ENCODE data around the gene NYAP1.
"Not testable (repeated sequence)": the region's sequence is repeated elsewhere in the genome, so short reads cannot be mapped to it uniquely, and the experiment has no call there.

The NYAP1 gene

GRCh38 chr7:100492738-100493475 is 9.2 kb downstream of the NYAP1 start:
- no peaks in the 10 kb centered on the region for H3K36me3 ChIP-seq
- H3K4me1 ChIP-seq = peaks cover 11% of the 10 kb centered on the region
- no peaks in the 10 kb centered on the region for H3K27me3 ChIP-seq
- TF ChIP-seq CTCF (IDR thresholded peaks at IDR 0.05; ENCODE audit: low read depth, low read length) = no peak
- no peaks in the 10 kb centered on the region; the same call in 1 of the 2 replicates for H3K9me3 ChIP-seq
- no peak overlapping the region for H3K4me3 ChIP-seq (ENCODE audit: low read depth, low read length)
- DNase-seq = no peak

GRCh38 chr7:100493476-100494264 is 9.9 kb downstream of the NYAP1 start:
- DNase-seq = no peak
- Histone ChIP-seq H3K9me3 (no peaks in the 10 kb centered on the region; the same call in 1 of the 2 replicates), H3K4me3 (ENCODE audit: low read depth, low read length) (no peak overlapping the region), H3K4me1 (peaks cover 11% of the 10 kb centered on the region), H3K27me3 (no peaks in the 10 kb centered on the region), H3K36me3 (no peaks in the 10 kb centered on the region)
- TF ChIP-seq CTCF (IDR thresholded peaks at IDR 0.05; ENCODE audit: low read depth, low read length) = no peak

- H3K36me3 ChIP-seq = no peaks in the 10 kb centered on the region
- no peaks in the 10 kb centered on the region for H3K4me1 ChIP-seq
- H3K27me3 ChIP-seq = no peaks in the 10 kb centered on the region
- no peak for DNase-seq
- no peak for TF ChIP-seq CTCF (IDR thresholded peaks at IDR 0.05; ENCODE audit: low read depth, low read length)
- H3K9me3 ChIP-seq = no peaks in the 10 kb centered on the region; the same call in 1 of the 2 replicates
- no peak overlapping the region for H3K4me3 ChIP-seq (ENCODE audit: low read depth, low read length)
Observed at GRCh38 chr7:100496509-100496908, 12.8 kb downstream of the NYAP1 start.

GRCh38 chr7:100500743-100501142 is 17.0 kb downstream of the NYAP1 start:
- not testable (repeated sequence) for H3K4me3 ChIP-seq (ENCODE audit: low read depth, low read length); H3K36me3 ChIP-seq; H3K27me3 ChIP-seq; H3K4me1 ChIP-seq; DNase-seq; H3K9me3 ChIP-seq

- H3K4me3 ChIP-seq (ENCODE audit: low read depth, low read length); H3K27me3 ChIP-seq; H3K9me3 ChIP-seq; DNase-seq; H3K4me1 ChIP-seq; H3K36me3 ChIP-seq: not testable (repeated sequence)
Observed at GRCh38 chr7:100504031-100504430, 20.3 kb downstream of the NYAP1 start.

GRCh38 chr7:100504887-100505611 is 21.3 kb downstream of the NYAP1 start:
- H3K4me1 ChIP-seq = no peaks in the 10 kb centered on the region
- H3K9me3 ChIP-seq = no peaks in the 10 kb centered on the region
- H3K27me3 ChIP-seq = no peaks in the 10 kb centered on the region
- no peak overlapping the region for H3K4me3 ChIP-seq (ENCODE audit: low read depth, low read length)
- no peak for DNase-seq
- H3K36me3 ChIP-seq = no peaks in the 10 kb centered on the region
- no peak for TF ChIP-seq CTCF (IDR thresholded peaks at IDR 0.05; ENCODE audit: low read depth, low read length)
